Measurements from ENCODE around the gene SDS. TPM values are rescaled to one million over a fixed set of nuclear protein-coding genes. Genes with fewer than 3 reads are reported as not detected.

The SDS gene
- total and polyA plus RNA-seq, 2 donors (not counting 3 experiments of a cell fraction or from before 2014, with no cell fraction given), result not detected

DNA sequence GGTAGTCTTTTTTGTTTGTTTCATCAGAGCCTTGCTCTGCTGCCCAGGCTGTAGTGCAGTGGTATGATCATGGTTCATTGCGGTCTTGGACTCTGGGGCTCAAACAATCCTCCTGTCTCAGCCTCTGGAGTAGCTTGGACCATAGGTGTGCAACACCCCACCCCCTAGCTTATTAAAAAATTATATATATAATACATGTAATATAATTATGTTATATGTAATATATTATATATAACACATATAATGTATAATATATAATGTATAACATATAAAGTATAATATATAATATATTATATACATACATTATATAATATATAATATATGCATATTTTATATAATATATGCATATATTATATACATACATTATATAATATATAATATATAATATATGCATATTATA, 46.2 kb upstream of the SDS start:
- CTCF ChIA-PET, result interaction anchor here (0.6 to 0.9 kb wide), 2 partner anchors 24 to 463 kb away, joined by 3 read pairs; no protein-coding TSS in a partner anchor
- H3K9me1 ChIP-seq (replicated peaks; ENCODE audit: control insufficient read depth, extremely low read depth, insufficient read depth, low read length), result no peaks in the 10 kb centered on the region
- H3K27me3 ChIP-seq (ENCODE audit: control insufficient read depth in 2 of 2, insufficient read depth in 2 of 2, low read length in 2 of 2), result peaks cover 0 to 4% of the 10 kb centered on the region in 2 experiments
- no peak overlapping the region for H3K4me2 ChIP-seq (ENCODE audit: insufficient read depth, low read length)
- H2AFZ ChIP-seq (ENCODE audit: low read depth, low read length), result no peak overlapping the region
- POLR2A ChIA-PET, result no interaction called here
- no peak for TF ChIP-seq POLR2A (IDR thresholded peaks at IDR 0.05; ENCODE audit: low read depth, low read length)
- TF ChIP-seq GATA2 (IDR thresholded peaks at IDR 0.05; ENCODE audit: insufficient read depth, insufficient read length, low read depth, low read length), result no peak
- TF ChIP-seq JUN (IDR thresholded peaks at IDR 0.05; ENCODE audit: borderline replicate concordance, insufficient read depth, insufficient read length, low read depth), result no peak
- no peak for TF ChIP-seq MYC (IDR thresholded peaks at IDR 0.05; ENCODE audit: low read depth, low read length)
- no peak for TF ChIP-seq POLR2AphosphoS5 (IDR thresholded peaks at IDR 0.05; ENCODE audit: insufficient read depth, low read depth, low read length)
- no peak for TF ChIP-seq FOS (IDR thresholded peaks at IDR 0.05; ENCODE audit: borderline replicate concordance, insufficient read depth, low read length)
- no peak for TF ChIP-seq EZH2 (IDR thresholded peaks at IDR 0.05; ENCODE audit: borderline replicate concordance, low read depth, low read length, severe bottlenecking)
- TF ChIP-seq, protein P1, sequence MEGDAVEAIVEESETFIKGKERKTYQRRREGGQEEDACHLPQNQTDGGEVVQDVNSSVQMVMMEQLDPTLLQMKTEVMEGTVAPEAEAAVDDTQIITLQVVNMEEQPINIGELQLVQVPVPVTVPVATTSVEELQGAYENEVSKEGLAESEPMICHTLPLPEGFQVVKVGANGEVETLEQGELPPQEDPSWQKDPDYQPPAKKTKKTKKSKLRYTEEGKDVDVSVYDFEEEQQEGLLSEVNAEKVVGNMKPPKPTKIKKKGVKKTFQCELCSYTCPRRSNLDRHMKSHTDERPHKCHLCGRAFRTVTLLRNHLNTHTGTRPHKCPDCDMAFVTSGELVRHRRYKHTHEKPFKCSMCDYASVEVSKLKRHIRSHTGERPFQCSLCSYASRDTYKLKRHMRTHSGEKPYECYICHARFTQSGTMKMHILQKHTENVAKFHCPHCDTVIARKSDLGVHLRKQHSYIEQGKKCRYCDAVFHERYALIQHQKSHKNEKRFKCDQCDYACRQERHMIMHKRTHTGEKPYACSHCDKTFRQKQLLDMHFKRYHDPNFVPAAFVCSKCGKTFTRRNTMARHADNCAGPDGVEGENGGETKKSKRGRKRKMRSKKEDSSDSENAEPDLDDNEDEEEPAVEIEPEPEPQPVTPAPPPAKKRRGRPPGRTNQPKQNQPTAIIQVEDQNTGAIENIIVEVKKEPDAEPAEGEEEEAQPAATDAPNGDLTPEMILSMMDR (IDR thresholded peaks at IDR 0.05; ENCODE audit: extremely low read depth in 1 of 2, insufficient read depth in 1 of 2, low read depth in 1 of 2, low read length in 2 of 2), result no peak
- TF ChIP-seq, protein P2, sequence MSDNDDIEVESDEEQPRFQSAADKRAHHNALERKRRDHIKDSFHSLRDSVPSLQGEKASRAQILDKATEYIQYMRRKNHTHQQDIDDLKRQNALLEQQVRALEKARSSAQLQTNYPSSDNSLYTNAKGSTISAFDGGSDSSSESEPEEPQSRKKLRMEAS (IDR thresholded peaks at IDR 0.05; ENCODE audit: insufficient read depth, insufficient read length), result no peak
- no peak overlapping the region for H3K27ac ChIP-seq (ENCODE audit: insufficient read depth, low read depth, low read length)
- H3K79me2 ChIP-seq (ENCODE audit: control insufficient read depth, insufficient read depth, low read length), result no peaks in the 10 kb centered on the region
- dilution Hi-C loops (cut with MboI; ENCODE audit: extremely low pct_ligation_motif_present, low sequenced_read_pairs) (no loop called here), intact Hi-C loops (cut with micrococcal nuclease) (no loop called here)
- H3K4me1 ChIP-seq (ENCODE audit: control insufficient read depth, extremely low read depth, insufficient read depth, low read length), result no peaks in the 10 kb centered on the region
- H3K9me3 ChIP-seq (replicated peaks; ENCODE audit: control insufficient read depth, insufficient read depth, low read length), result no peaks in the 10 kb centered on the region
- FAIRE-seq, result no peak
- BruUV-seq (replicated peaks), result no TSS peak
- H3K4me3 ChIP-seq (replicated peaks in 1 of 3; ENCODE audit: insufficient read depth in 1 of 3, low read depth in 1 of 3, low read length in 3 of 3), result no peak overlapping the region
- no peak for DNase-seq (ENCODE audit: low read depth, low spot score)
- no peaks in the 10 kb centered on the region for H3K36me3 ChIP-seq (ENCODE audit: control insufficient read depth in 2 of 2, extremely low read depth in 1 of 2, insufficient read depth in 2 of 2, low read length in 2 of 2)
- no peak overlapping the region for H3K9ac ChIP-seq (replicated peaks; ENCODE audit: extremely low read depth, insufficient read depth, low read length)
- no peaks in the 10 kb centered on the region for H4K20me1 ChIP-seq (replicated peaks; ENCODE audit: control insufficient read depth, extremely low read depth, insufficient read depth, low read length)
